SK-N-SH treated with all-trans-retinoic acid at 6 μM for 48 hours (cell line): ENCODE data around the gene IP6K2.

Experiments used
- CREB5 ChIP-seq: fragments of 250-450 bp; sonication (Bioruptor Pico); IDR thresholded peaks from 2 replicates; pipeline ENCODE4 v1.5.1; 2020; ENCODE audit warnings: low read depth, mild to moderate bottlenecking, moderate library complexity
- CSRNP3 ChIP-seq: fragments of 250-450 bp; sonication (Bioruptor Pico); IDR thresholded peaks from 2 replicates; pipeline ENCODE4 v1.5.1; 2021; ENCODE audit warnings: mild to moderate bottlenecking, moderate library complexity
- PATZ1 ChIP-seq: fragments of 250-450 bp; sonication (Bioruptor Pico); IDR thresholded peaks from 2 replicates; pipeline ENCODE4 v1.8.0; 2020; ENCODE audit warnings: mild to moderate bottlenecking, moderate library complexity, borderline replicate concordance
- POU6F1 ChIP-seq: fragments of 250-450 bp; sonication (Bioruptor Pico); IDR thresholded peaks from 2 replicates; pipeline ENCODE4 v1.8.0; 2021; ENCODE audit warnings: low read depth, mild to moderate bottlenecking, moderate library complexity, borderline replicate concordance
- ZC3H10 ChIP-seq: fragments of 250-450 bp; sonication (Bioruptor Pico); IDR thresholded peaks from 2 replicates; pipeline ENCODE4 v1.5.1; 2021; ENCODE audit warnings: mild to moderate bottlenecking, moderate library complexity

GRCh38 chr3:48696601-48697000 lies 20.4 kb downstream of the IP6K2 start:
- TF ChIP-seq CSRNP3 (no peak), POU6F1 (CRISPR knock-in tag) (no peak), PATZ1 (CRISPR knock-in tag) (no peak), ZC3H10 (no peak), CREB5 (CRISPR knock-in tag) (no peak)
